Measurements from ENCODE around the gene GSTA5. TPM values are rescaled to one million over a fixed set of nuclear protein-coding genes. Genes with fewer than 3 reads are reported as not detected.
A peak's percentile ranks its signal among the peaks of the same experiment; 100 is the strongest.
"Not testable (repeated sequence)": the region's sequence is repeated elsewhere in the genome, so short reads cannot be mapped to it uniquely, and the experiment has no call there.

Gene GSTA5
- polyA plus RNA-seq, 1 experiment: not detected

DNA sequence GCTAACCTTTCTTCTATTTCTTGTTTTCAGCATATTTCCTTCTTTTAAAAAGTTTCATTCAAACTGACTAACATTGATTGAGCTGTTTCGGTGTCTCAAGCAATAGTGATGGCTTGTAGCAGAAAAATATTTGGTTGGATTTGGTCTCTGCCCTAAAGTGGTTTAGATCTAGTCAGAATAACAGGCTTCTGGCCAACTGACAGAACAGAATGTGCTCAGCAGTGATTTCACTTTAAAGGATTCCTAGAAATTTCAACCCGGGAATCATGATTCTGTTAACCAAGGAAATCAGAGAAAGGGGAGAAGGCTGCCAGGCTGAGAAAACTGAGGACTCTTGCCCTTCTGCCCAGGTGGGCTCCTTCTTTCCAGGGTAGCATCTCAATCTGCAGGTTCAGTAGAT lies 20.4 kb downstream of the GSTA5 start:
- no peak for DNase-seq (ENCODE audit: low read depth)
- TF ChIP-seq, protein P1, sequence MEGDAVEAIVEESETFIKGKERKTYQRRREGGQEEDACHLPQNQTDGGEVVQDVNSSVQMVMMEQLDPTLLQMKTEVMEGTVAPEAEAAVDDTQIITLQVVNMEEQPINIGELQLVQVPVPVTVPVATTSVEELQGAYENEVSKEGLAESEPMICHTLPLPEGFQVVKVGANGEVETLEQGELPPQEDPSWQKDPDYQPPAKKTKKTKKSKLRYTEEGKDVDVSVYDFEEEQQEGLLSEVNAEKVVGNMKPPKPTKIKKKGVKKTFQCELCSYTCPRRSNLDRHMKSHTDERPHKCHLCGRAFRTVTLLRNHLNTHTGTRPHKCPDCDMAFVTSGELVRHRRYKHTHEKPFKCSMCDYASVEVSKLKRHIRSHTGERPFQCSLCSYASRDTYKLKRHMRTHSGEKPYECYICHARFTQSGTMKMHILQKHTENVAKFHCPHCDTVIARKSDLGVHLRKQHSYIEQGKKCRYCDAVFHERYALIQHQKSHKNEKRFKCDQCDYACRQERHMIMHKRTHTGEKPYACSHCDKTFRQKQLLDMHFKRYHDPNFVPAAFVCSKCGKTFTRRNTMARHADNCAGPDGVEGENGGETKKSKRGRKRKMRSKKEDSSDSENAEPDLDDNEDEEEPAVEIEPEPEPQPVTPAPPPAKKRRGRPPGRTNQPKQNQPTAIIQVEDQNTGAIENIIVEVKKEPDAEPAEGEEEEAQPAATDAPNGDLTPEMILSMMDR (IDR thresholded peaks at IDR 0.05; ENCODE audit: insufficient read depth, low read depth, low read length): no peak
- CTCF ChIA-PET: interaction anchor here (1.1 kb wide), 1 partner anchor 174 kb away, joined by 4 read pairs; the partner anchor contains the start of gene GSTA4
- no peaks in the 10 kb centered on the region for H3K36me3 ChIP-seq (ENCODE audit: control insufficient read depth, insufficient read depth, low read length)
- no peak overlapping the region for H3K4me3 ChIP-seq (ENCODE audit: low read depth, low read length)
- no peaks in the 10 kb centered on the region for H3K27me3 ChIP-seq (ENCODE audit: control insufficient read depth, insufficient read depth, low read length)
- POLR2A ChIA-PET: no interaction called here

DNA sequence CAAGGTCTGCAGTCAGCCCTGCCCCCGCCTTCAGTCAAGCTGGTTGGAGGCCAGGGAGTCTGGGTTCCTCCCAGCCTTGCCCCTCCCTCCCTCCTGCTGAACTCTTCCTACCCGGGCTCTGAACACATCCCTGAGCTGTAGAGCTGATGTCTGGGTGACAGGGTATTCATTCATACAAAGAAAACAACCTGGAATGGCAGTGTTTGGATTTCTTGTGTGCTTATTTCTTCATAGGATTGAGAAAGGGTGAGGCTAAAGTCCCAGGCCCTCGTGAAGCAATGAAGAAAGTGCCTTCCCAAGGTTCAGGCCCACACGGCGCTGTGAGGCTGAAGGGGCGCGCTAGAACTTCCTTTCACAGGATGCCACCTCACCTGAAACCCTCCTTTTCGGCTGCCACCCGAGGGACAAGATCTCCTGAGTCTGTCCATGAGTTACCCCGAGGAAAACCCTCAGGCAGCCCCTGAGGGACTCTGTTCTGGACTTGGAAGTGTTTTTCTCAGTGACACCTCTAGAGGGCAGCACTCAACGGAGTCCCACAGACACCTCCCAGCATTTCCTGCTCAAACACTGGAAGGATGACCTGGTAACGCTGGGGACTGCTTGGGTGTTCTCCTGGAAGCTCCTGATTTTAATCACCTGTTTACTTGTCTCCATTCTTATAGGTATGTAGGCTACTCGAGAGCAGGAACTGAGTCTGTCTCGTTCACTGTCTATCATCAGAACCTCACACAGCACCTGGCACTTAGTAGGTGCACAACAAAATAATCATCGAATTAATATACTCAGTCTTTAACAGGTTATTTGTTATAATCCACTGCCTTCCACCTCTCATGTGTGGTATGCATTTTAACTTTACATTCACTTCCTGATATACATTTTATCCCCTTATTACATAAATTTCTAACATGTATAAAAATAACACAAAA lies 25.2 kb downstream of the GSTA5 start:
- H3K36me3 ChIP-seq (ENCODE audit: control insufficient read depth, insufficient read depth, low read length): no peaks in the 10 kb centered on the region
- CTCF ChIA-PET: interaction anchor here (0.6 to 2.8 kb wide), 6 partner anchors 12 to 179 kb away, joined by 3 to 11 read pairs (median 3); partner anchors contain the start of gene GSTA4
- TF ChIP-seq, protein P1 (IDR thresholded peaks at IDR 0.05; ENCODE audit: insufficient read depth, low read depth, low read length): peak; percentile 77
- H3K27me3 ChIP-seq (ENCODE audit: control insufficient read depth, insufficient read depth, low read length): no peaks in the 10 kb centered on the region
- no peak for DNase-seq (ENCODE audit: low read depth)
- POLR2A ChIA-PET: no interaction called here
- no peak overlapping the region for H3K4me3 ChIP-seq (ENCODE audit: low read depth, low read length)

DNA sequence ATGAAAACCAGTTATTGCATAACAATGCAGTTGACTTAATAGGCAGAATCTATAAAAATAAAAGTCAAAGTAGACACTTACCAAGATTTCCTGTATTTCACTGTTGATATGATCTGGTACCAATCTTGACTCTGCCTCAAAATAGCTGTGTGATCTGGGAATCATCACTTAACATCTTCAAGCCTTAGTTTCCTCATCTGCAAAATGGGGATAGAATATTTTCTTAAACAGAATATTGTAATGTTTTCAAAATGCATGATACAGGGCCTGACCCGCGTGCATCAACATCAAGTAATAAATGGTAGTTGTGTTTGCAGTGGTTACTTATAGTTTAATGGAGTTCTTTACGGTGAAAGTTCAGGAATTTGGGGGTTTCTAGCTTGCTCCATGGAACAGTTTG lies 26.1 kb downstream of the GSTA5 start:
- H3K4me3 ChIP-seq (ENCODE audit: low read depth, low read length); DNase-seq (ENCODE audit: low read depth); POLR2A ChIA-PET; H3K36me3 ChIP-seq (ENCODE audit: control insufficient read depth, insufficient read depth, low read length); H3K27me3 ChIP-seq (ENCODE audit: control insufficient read depth, insufficient read depth, low read length): not testable (repeated sequence)
- CTCF ChIA-PET: interaction anchor here (0.6 to 2.8 kb wide), 4 partner anchors 18 to 245 kb away, joined by 3 to 11 read pairs (median 4); partner anchors contain the start of gene GSTA4

DNA sequence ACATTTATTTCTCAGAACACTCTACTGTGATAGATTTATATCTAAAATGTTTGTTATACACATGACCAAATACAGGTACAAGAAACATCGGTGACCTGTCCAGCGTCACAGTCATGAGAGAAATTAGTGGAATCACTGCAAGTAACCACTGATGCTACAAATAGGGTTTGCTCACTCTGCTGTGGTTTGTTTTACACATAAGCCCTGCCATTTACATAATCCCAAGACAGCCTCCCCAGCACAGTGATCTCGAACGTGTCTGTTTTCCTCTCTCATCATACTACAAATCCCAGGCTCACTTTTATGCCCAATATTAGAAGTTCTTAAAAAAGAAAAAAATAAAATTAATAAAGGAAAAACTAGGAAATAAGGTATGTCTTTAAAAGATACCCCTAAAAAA lies 30.8 kb downstream of the GSTA5 start:
- H3K27me3 ChIP-seq (ENCODE audit: control insufficient read depth, insufficient read depth, low read length); DNase-seq (ENCODE audit: low read depth); POLR2A ChIA-PET; H3K36me3 ChIP-seq (ENCODE audit: control insufficient read depth, insufficient read depth, low read length); H3K4me3 ChIP-seq (ENCODE audit: low read depth, low read length): not testable (repeated sequence)
- CTCF ChIA-PET: interaction anchor here (0.9 kb wide), 1 partner anchor 8 kb away, joined by 3 read pairs; no protein-coding TSS in a partner anchor

DNA sequence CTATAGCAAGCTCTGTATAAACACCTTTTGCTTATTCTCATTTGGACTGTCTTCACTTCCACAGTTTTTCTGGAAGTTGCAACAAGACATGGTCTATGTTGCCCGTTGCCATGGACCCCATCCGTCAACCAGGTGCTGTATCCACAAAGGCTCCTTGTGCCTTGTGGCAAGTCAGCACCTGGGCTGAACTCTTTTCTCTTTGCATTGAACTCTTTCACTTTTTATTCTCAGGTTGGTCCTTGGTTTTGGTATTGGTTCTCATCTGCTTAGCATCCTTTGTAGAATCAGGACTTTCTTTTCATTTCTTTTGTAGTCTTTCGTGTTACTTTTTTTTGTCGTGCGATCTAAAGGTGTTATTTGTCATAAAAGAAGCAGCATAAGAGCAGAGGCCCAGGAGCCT lies 32.0 kb downstream of the GSTA5 start:
- ChIA-PET POLR2A (no interaction called here), CTCF (interaction anchor here (1.3 kb wide), 1 partner anchor 83 kb away, joined by 3 read pairs; no protein-coding TSS in a partner anchor)
- Histone ChIP-seq H3K4me3 (ENCODE audit: low read depth, low read length) (no peak overlapping the region), H3K27me3 (ENCODE audit: control insufficient read depth, insufficient read depth, low read length) (0 out of 2 replicates have a peak, but pooled peaks cover 1% of the 10 kb centered on the region), H3K36me3 (ENCODE audit: control insufficient read depth, insufficient read depth, low read length) (no peaks in the 10 kb centered on the region)
- TF ChIP-seq, protein P1 (IDR thresholded peaks at IDR 0.05; ENCODE audit: insufficient read depth, low read depth, low read length): no peak
- DNase-seq (ENCODE audit: low read depth): no peak

DNA sequence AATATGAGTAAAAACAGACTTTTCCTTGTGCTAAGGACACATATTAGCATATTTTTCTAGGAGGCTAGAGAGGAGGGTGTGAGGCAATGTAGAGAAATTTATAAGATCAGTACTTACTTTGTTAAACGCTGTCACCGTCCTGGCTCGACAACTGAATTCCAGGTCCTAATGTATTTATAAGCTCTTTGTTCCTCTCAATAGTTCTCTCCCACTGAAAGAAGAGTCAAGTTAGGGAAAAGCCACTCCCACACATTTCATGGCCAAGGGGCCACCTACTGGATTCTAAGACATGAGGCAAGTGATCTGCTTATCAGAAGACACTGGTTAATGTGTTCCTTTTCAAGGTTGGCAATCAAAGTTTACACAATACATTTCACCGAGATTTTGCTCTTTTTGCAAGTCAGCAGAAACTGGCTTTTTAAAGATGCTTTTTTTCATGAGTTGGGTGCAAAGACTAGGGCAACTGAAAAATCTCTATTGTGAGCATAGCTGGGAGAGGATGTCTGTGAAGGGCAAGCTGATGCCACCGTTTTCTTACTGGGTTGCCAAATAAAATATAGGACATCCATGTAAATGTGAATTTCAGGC lies 36.9 kb downstream of the GSTA5 start, which contains the start of gene GSTA1:
GSTA1 (minus strand) TSS at position 149 of the 588 bp plus-strand sequence. CDS start 4,549 bp downstream, outside the sequence.
- DNase-seq (ENCODE audit: low read depth); H3K36me3 ChIP-seq (ENCODE audit: control insufficient read depth, insufficient read depth, low read length); H3K4me3 ChIP-seq (ENCODE audit: low read depth, low read length); H3K27me3 ChIP-seq (ENCODE audit: control insufficient read depth, insufficient read depth, low read length); POLR2A ChIA-PET; CTCF ChIA-PET: not testable (repeated sequence)

Data from BJ (cell line).